Fibroblast of pulmonary artery (primary cell): ENCODE data around the gene FBXL17.

ENCODE experiments used
- DNase-seq: peaks from one replicate; pipeline ENCODE4 v3.0.0-alpha.2; 2010; ENCODE audit warnings: low read depth
- H3K4me3 ChIP-seq: replicated peaks from 2 replicates; pipeline ENCODE4 v1.5.1; 2011; ENCODE audit warnings: low read depth, mild to moderate bottlenecking, control low read depth, low read length, moderate library complexity
- CTCF ChIP-seq: IDR thresholded peaks from 2 replicates; pipeline ENCODE4 v1.5.1; 2011; ENCODE audit warnings: mild to moderate bottlenecking, control low read depth, low read length, inconsistent platforms; ENCODE audit errors: missing control alignments

FBXL17 gene

GRCh38 chr5:108212775-108213346 lies 169.0 kb downstream of the FBXL17 start:
- peak; percentile 10 for DNase-seq
- H3K4me3 ChIP-seq = no peak overlapping the region
- no peak for TF ChIP-seq CTCF

- TF ChIP-seq CTCF = no peak
- DNase-seq = no peak
- no peak overlapping the region for H3K4me3 ChIP-seq
Observed at GRCh38 chr5:108206707-108207106, 175.2 kb downstream of the FBXL17 start.

DNA sequence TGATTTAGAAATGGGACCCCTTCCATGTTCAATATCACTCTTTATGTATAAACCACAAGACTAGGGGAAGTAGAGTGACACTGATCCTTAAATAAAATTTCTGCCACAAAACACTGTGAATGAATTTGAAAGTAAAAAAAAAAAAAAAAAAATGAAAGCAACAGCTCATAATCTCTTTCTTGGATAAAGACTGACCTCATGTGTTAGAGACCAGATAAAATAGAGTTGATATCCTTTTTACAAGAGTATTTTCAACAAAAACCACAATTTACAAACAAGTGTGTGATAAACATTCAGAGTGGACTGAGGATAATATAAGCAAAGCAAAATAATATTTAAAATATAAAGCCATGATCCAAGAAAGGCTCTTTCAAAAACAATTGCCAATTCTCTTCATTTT lies 180.2 kb downstream of the FBXL17 start:
- no peak for DNase-seq
- TF ChIP-seq CTCF = no peak
- no peak overlapping the region for H3K4me3 ChIP-seq

GRCh38 chr5:108196276-108196675 lies 185.6 kb downstream of the FBXL17 start:
- H3K4me3 ChIP-seq = no peak overlapping the region
- no peak for DNase-seq
- TF ChIP-seq CTCF = no peak

DNA sequence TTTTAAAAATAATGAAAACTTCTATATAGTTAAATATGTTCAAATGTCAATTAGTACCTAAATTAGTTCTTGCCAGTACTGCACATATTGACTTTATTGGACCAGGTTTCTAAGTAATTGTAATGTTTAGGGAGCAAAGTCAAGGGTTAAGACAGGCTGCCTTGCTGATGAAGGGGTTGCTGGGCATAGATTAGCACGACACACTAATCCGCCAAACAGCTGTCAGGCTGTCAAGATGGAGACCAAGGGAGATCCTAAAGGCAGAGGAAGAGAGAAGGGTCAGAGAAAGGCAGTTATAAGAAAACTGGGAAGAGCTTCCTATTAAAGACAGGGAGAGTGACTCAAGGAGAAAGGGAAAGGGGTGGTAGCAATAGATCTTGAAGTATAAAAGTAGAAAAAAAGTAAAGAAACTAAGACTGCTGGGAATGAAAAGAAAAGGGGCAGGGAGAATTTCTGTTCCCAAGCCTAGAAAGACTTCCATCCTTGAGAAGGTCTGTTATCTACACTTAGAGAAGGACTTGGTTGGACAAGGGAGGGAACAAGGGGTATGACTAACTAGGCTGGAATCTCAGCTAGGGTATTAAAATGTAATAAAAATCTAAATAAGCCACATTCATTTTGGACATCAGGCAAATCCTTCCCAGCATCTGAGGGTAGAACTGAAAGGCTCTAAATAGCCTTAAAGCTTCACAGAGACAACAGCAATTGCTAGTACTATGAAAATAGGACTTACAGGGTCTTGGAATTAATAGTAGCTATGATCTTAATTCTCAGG lies 188.7 kb downstream of the FBXL17 start:
- TF ChIP-seq CTCF = no peak
- H3K4me3 ChIP-seq = no peak overlapping the region
- DNase-seq = peak; percentile 76

DNA sequence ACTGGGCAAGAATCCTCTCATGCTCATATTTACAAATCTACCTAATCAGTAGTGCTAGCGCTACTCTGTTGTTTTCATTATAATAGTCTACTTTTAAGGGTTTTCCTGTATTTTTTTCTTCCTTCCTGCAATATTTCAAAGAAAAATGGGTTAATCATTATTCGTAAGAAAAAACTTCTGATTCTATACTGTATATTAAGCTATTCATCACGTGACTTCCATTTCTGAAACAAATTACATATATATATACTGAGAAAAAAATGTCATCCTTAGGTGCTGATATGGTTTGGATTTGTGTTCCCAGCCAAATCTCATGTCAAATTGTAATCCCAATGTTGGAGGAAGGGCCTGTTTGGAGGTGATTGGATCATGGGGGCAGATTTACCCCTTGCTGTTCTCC lies 197.0 kb downstream of the FBXL17 start:
- TF ChIP-seq CTCF = no peak
- no peak for DNase-seq
- no peak overlapping the region for H3K4me3 ChIP-seq

DNA sequence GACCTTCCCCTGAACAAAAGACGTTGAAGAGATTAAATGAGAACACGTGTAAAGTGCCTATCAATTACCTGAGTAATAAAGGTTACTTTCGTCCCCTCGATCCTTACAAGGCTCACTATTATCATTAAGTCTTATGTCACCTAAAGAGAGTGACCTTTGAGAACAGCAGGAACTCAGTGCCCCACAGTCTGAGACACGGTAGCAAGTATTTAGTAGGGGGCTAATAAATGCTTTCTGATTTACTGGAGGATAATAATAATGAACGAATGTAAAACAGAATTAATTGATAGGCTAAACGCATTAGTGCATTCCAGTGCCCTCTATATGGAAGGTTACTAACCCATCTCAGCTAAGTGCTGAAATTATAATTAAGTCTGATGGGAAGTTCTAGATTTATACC lies 199.9 kb downstream of the FBXL17 start:
- no peak for DNase-seq
- H3K4me3 ChIP-seq = no peak overlapping the region
- TF ChIP-seq CTCF = no peak
